ENCODE results near the gene PLK3.

The PLK3 gene

DNA sequence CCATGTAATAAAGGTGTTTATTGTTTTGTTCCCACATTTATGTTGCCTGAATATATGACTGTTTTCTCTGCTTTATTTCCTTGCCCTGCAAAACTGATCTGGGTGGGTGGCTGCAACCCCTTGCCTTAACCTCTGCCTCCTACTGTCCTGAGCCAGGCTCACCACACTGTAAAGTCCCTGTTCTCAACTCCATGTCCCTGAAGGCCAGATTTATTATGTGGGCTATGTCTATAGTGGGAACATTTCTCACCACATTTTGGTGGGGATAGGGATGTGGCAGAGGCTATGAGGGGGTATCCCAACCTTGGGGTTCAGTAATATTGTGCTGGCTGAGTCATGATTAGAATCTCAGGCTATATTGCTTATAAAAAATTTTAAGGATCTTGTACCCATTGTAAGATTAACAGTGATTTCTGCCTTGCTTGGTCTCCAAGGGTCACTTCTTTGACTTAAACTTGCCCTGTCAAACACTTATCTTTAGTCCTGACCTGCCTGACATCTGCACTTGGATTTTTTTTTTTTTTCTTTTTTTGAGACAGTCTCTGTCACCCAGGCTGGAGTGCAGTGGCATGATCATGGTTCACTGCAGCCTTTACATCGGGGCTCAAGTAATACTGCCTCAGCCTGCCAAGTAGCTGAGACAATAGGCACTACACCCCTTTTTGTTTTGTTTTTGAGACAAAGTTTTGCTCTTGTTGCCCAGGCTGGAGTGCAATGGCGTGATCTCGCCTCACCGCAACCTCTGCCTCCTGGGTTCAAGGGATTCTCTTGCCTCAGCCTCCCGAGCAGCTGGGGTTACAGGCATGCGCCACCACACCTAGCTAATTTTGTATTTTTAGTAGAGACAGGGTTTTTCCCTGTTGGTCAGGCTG, 21.2 kb upstream of the PLK3 start:
- H3K4me1 ChIP-seq (ENCODE audit: control insufficient read depth, insufficient read depth, low read length), result peaks cover 33% of the 10 kb centered on the region
- H3K9me3 ChIP-seq (ENCODE audit: control insufficient read depth, low read length), result no peaks in the 10 kb centered on the region
- no peak overlapping the region for H3K4me3 ChIP-seq (ENCODE audit: low read length)
- no peak for DNase-seq (ENCODE audit: low read depth)
- no peaks in the 10 kb centered on the region for H3K27me3 ChIP-seq (replicated peaks; ENCODE audit: control insufficient read depth, insufficient read depth, low read length)
- peak overlapping the region; percentile 97 for H3K9ac ChIP-seq (ENCODE audit: low read length)
- peaks cover 51% of the 10 kb centered on the region for H3K36me3 ChIP-seq (ENCODE audit: control insufficient read depth, insufficient read depth, low read length, severe bottlenecking)

GRCh38 chr1:44780583-44781121, 19.5 kb upstream of the PLK3 start:
- peaks cover 27% of the 10 kb centered on the region for H3K4me1 ChIP-seq (ENCODE audit: control insufficient read depth, insufficient read depth, low read length)
- no peak for DNase-seq (ENCODE audit: low read depth)
- H3K36me3 ChIP-seq (ENCODE audit: control insufficient read depth, insufficient read depth, low read length, severe bottlenecking), result peaks cover 51% of the 10 kb centered on the region
- no peaks in the 10 kb centered on the region for H3K27me3 ChIP-seq (replicated peaks; ENCODE audit: control insufficient read depth, insufficient read depth, low read length)
- no peak overlapping the region for H3K4me3 ChIP-seq (ENCODE audit: low read length)
- no peak overlapping the region for H3K9ac ChIP-seq (ENCODE audit: low read length)
- H3K9me3 ChIP-seq (ENCODE audit: control insufficient read depth, low read length), result no peaks in the 10 kb centered on the region

- no peak for DNase-seq (ENCODE audit: low read depth)
- Histone ChIP-seq H3K9ac (ENCODE audit: low read length) (peak overlapping the region; percentile 21), H3K36me3 (ENCODE audit: control insufficient read depth, insufficient read depth, low read length, severe bottlenecking) (peaks cover 27% of the 10 kb centered on the region), H3K9me3 (ENCODE audit: control insufficient read depth, low read length) (no peaks in the 10 kb centered on the region), H3K27me3 (replicated peaks; ENCODE audit: control insufficient read depth, insufficient read depth, low read length) (no peaks in the 10 kb centered on the region), H3K4me1 (ENCODE audit: control insufficient read depth, insufficient read depth, low read length) (peaks cover 12% of the 10 kb centered on the region), H3K4me3 (ENCODE audit: low read length) (no peak overlapping the region)
Measured at GRCh38 chr1:44783697-44784093, 16.5 kb upstream of the PLK3 start.

- peaks cover 12% of the 10 kb centered on the region for H3K4me1 ChIP-seq (ENCODE audit: control insufficient read depth, insufficient read depth, low read length)
- H3K9me3 ChIP-seq (ENCODE audit: control insufficient read depth, low read length), result no peaks in the 10 kb centered on the region
- no peaks in the 10 kb centered on the region for H3K27me3 ChIP-seq (replicated peaks; ENCODE audit: control insufficient read depth, insufficient read depth, low read length)
- H3K36me3 ChIP-seq (ENCODE audit: control insufficient read depth, insufficient read depth, low read length, severe bottlenecking), result peaks cover 21% of the 10 kb centered on the region
- no peak overlapping the region for H3K4me3 ChIP-seq (ENCODE audit: low read length)
- H3K9ac ChIP-seq (ENCODE audit: low read length), result peak overlapping the region; percentile 21
- no peak for DNase-seq (ENCODE audit: low read depth)
Measured at GRCh38 chr1:44784094-44785028, 15.8 kb upstream of the PLK3 start.

- DNase-seq (ENCODE audit: low read depth), result no peak
- H3K4me3 ChIP-seq (ENCODE audit: low read length), result no peak overlapping the region
Measured at GRCh38 chr1:44785029-44785380, 15.2 kb upstream of the PLK3 start.

DNA sequence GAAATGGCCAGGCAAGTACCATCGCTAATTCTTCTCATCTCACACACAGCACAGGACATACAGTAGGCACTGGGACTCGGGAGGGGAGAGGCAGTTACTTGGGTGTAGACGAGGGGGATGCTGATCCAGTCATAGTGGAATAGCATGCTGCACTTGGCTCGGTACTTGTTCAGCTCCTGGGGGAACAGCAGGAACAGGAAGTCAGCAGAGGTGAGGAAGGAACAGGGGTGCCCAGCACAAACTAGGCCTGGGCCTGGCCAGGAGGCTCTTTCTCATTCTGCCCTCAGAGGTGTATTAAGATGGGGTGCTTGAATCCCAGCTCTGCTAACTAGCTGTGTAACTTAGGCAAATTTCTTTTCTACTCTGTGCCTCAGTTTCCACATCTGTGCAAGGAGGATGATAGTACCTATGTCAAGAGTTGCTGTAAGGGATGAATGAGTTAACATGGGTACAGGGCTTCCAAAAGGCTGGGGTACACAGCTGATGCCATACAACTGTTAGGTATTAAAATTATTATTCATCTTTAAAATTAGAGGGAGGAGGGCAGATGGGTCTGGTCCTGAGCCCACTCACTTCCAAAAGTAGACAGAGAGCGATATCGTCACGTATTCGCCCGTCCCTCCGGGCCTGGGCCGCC, 14.6 kb upstream of the PLK3 start:
- no peaks in the 10 kb centered on the region for H3K27me3 ChIP-seq (replicated peaks; ENCODE audit: control insufficient read depth, insufficient read depth, low read length)
- no peak overlapping the region for H3K9ac ChIP-seq (ENCODE audit: low read length)
- H3K9me3 ChIP-seq (ENCODE audit: control insufficient read depth, low read length), result no peaks in the 10 kb centered on the region
- no peak for DNase-seq (ENCODE audit: low read depth)
- H3K4me3 ChIP-seq (ENCODE audit: low read length), result peak overlapping the region; percentile 69
- peaks cover 9% of the 10 kb centered on the region for H3K36me3 ChIP-seq (ENCODE audit: control insufficient read depth, insufficient read depth, low read length, severe bottlenecking)
- H3K4me1 ChIP-seq (ENCODE audit: control insufficient read depth, insufficient read depth, low read length), result peaks cover 12% of the 10 kb centered on the region

More at GRCh38 chr1:44785029-44785380, 15.2 kb upstream of the PLK3 start:
- H3K36me3 ChIP-seq (ENCODE audit: control insufficient read depth, insufficient read depth, low read length, severe bottlenecking), result peaks cover 15% of the 10 kb centered on the region
- no peaks in the 10 kb centered on the region for H3K27me3 ChIP-seq (replicated peaks; ENCODE audit: control insufficient read depth, insufficient read depth, low read length)
- H3K4me1 ChIP-seq (ENCODE audit: control insufficient read depth, insufficient read depth, low read length), result peaks cover 12% of the 10 kb centered on the region
- H3K9ac ChIP-seq (ENCODE audit: low read length), result no peak overlapping the region
- no peaks in the 10 kb centered on the region for H3K9me3 ChIP-seq (ENCODE audit: control insufficient read depth, low read length)

DNA sequence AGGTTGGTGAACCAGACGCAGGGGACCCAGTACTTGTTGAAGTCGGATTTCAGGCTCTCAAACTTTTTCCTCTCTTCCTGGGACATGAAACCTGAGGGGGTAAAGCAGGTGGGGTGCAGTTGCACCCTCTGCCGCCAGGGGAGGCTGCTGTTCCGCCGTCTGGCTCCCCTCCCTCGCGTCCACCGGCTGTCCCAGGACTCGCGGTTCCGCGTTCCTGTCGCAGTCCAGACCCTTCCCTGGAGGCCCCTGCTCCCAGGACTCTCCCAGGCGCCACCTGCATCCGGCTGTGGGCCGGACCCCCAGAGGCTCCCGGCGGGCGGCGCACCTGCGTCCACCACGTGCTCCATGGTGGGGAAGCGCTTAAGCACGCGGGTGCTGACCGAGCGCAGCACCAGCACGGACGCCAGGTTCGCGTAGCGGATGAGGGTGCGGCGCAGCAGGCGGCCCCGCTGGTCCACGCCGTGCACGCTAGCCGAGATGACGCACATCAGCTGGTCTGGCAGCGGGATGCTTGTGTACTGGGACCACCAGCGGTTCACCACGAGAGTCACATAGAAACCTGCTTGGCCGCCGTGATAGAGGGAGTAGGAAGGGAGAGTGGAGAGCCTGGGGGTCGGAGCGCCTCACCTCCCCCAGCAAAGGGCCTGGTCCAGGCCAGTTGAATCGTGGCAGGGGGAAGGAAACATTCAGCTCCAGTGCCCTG, 13.9 kb upstream of the PLK3 start:
- Histone ChIP-seq H3K4me3 (ENCODE audit: low read length) (peak overlapping the region; percentile 69), H3K9me3 (ENCODE audit: control insufficient read depth, low read length) (no peaks in the 10 kb centered on the region), H3K9ac (ENCODE audit: low read length) (peak overlapping the region; percentile 27), H3K4me1 (ENCODE audit: control insufficient read depth, insufficient read depth, low read length) (peaks cover 12% of the 10 kb centered on the region), H3K27me3 (replicated peaks; ENCODE audit: control insufficient read depth, insufficient read depth, low read length) (no peaks in the 10 kb centered on the region), H3K36me3 (ENCODE audit: control insufficient read depth, insufficient read depth, low read length, severe bottlenecking) (peaks cover 3% of the 10 kb centered on the region)
- DNase-seq (ENCODE audit: low read depth), result peak; percentile 70

- Histone ChIP-seq H3K27me3 (replicated peaks; ENCODE audit: control insufficient read depth, insufficient read depth, low read length) (no peaks in the 10 kb centered on the region), H3K9ac (ENCODE audit: low read length) (no peak overlapping the region), H3K36me3 (ENCODE audit: control insufficient read depth, insufficient read depth, low read length, severe bottlenecking) (no peaks in the 10 kb centered on the region), H3K9me3 (ENCODE audit: control insufficient read depth, low read length) (no peaks in the 10 kb centered on the region), H3K4me3 (ENCODE audit: low read length) (no peak overlapping the region), H3K4me1 (ENCODE audit: control insufficient read depth, insufficient read depth, low read length) (peaks cover 12% of the 10 kb centered on the region)
- DNase-seq (ENCODE audit: low read depth), result no peak
Measured at GRCh38 chr1:44786841-44787426, 13.2 kb upstream of the PLK3 start.

DNA sequence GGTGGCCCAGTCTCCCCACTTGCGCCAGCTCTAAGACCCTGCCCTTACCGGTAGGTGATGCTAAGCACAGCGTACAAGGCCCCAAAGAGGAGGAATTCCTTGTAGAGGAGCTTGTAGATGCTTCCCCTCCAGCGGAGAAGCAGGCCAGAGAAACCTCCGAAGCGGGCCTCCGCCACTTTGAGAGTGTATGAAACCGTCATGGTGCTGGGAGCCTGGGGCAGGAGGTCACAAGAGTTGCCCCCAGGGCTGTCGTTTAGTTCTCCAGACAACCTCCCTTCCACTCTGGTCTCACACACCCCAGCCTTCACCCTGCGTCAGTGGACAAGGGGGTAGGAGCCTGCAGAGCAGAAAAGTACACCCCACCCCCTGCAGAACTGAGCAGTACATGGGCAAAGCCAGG, 12.7 kb upstream of the PLK3 start:
- no peaks in the 10 kb centered on the region for H3K9me3 ChIP-seq (ENCODE audit: control insufficient read depth, low read length)
- no peak overlapping the region for H3K4me3 ChIP-seq (ENCODE audit: low read length)
- peaks cover 12% of the 10 kb centered on the region for H3K4me1 ChIP-seq (ENCODE audit: control insufficient read depth, insufficient read depth, low read length)
- no peaks in the 10 kb centered on the region for H3K27me3 ChIP-seq (replicated peaks; ENCODE audit: control insufficient read depth, insufficient read depth, low read length)
- H3K9ac ChIP-seq (ENCODE audit: low read length), result no peak overlapping the region
- DNase-seq (ENCODE audit: low read depth), result no peak
- H3K36me3 ChIP-seq (ENCODE audit: control insufficient read depth, insufficient read depth, low read length, severe bottlenecking), result no peaks in the 10 kb centered on the region

DNA sequence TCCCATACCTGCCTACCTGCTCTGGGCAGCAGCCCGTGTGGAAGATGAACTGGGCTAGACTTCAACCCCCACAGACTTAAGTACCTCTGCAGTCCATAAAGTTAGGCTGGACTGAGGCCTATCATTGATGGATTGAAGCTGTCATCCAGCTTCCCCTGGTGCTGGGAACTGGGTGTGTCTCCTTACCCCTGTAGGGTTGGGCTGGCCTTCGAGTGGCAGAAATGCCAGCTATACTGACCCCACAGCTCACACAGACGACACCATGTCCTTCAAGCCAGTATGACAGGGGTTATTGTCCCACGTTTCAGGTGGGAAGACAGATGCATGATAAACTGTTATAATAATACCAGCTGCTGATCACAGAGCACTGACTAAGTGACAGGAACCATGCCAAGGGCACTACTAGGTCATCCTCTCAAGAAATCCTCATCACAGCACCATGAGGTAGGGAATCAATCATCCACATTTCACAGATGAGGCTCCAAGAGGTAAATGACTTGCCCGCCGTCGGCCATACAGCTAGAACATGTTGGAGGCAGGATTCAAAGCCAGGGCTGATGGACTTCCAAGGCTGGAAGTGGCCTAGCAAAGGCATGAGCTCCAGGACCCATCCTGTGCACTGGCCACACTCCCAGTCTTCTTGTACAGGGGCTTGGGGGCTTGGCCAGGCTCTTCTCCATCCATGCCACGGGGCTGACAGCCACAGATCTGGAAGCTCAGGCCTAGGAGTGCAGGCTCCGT, 11.9 kb upstream of the PLK3 start, which contains the start of gene BEST4:
Gene BEST4, minus strand, starts transcription at position 51 of the 741 bp plus-strand sequence. CDS start 465 bp downstream, outside the sequence.
- H3K4me1 ChIP-seq (ENCODE audit: control insufficient read depth, insufficient read depth, low read length), result peaks cover 12% of the 10 kb centered on the region
- DNase-seq (ENCODE audit: low read depth), result no peak
- H3K9me3 ChIP-seq (ENCODE audit: control insufficient read depth, low read length), result no peaks in the 10 kb centered on the region
- H3K9ac ChIP-seq (ENCODE audit: low read length), result no peak within 1 kb of the TSS
- H3K36me3 ChIP-seq (ENCODE audit: control insufficient read depth, insufficient read depth, low read length, severe bottlenecking), result no peaks in the 10 kb centered on the region
- H3K27me3 ChIP-seq (replicated peaks; ENCODE audit: control insufficient read depth, insufficient read depth, low read length), result no peaks in the 10 kb centered on the region
- H3K4me3 ChIP-seq (ENCODE audit: low read length), result no peak within 1 kb of the TSS

Data from adipocyte (in vitro differentiated cells).